ENCODE measurements around the gene SH3BP2.

The SH3BP2 gene

DNA sequence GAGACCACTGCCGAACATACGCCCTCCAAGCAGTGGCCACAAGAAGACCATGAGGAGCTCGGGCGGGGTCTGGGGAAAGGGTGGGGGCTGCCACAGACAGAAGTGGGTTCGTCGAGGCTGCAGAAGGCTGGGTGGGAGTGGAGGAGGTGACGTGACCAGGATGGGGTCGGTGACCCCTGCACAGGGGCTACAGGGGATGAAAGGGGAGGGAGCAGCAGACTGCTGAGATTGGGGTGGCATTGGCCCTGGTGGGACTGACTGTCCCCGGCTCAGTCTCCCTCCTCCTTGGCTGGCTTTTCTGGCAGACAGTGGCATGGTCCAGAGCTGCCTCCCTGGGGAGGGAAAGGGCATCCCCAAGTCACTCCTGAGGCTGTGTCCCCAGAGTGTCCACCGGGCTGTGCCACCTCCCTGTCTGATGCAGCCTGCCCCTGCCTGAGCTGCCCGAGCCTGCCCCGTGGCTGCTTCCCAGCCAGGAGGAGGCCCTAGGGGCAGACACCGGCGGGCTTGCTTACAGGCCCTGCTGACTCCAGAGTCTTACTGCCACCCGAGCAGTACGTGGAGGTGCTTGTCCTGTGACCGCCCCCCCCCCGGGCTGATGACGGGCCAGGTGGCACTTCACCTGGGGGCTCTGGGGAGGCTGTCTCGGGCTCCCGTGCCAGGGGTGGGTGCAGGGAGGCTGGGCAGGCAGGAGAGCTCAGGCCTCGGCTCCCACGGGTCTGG lies 7.2 kb downstream of the SH3BP2 start:
- no peak for TF ChIP-seq FOXP2 (optimal IDR thresholded peaks at IDR 0.05; ENCODE audit: borderline replicate concordance, extremely low read depth, extremely low read length, insufficient read depth)
- TF ChIP-seq POLR2AphosphoS5 (IDR thresholded peaks at IDR 0.05; ENCODE audit: low read depth, low read length), result no peak
- no peak for TF ChIP-seq TAF1 (IDR thresholded peaks at IDR 0.05; ENCODE audit: borderline replicate concordance, insufficient read depth, low read length)
- no peak for TF ChIP-seq SIN3A (IDR thresholded peaks at IDR 0.05; ENCODE audit: borderline replicate concordance, insufficient read depth, low read length)
- TF ChIP-seq, protein P1, sequence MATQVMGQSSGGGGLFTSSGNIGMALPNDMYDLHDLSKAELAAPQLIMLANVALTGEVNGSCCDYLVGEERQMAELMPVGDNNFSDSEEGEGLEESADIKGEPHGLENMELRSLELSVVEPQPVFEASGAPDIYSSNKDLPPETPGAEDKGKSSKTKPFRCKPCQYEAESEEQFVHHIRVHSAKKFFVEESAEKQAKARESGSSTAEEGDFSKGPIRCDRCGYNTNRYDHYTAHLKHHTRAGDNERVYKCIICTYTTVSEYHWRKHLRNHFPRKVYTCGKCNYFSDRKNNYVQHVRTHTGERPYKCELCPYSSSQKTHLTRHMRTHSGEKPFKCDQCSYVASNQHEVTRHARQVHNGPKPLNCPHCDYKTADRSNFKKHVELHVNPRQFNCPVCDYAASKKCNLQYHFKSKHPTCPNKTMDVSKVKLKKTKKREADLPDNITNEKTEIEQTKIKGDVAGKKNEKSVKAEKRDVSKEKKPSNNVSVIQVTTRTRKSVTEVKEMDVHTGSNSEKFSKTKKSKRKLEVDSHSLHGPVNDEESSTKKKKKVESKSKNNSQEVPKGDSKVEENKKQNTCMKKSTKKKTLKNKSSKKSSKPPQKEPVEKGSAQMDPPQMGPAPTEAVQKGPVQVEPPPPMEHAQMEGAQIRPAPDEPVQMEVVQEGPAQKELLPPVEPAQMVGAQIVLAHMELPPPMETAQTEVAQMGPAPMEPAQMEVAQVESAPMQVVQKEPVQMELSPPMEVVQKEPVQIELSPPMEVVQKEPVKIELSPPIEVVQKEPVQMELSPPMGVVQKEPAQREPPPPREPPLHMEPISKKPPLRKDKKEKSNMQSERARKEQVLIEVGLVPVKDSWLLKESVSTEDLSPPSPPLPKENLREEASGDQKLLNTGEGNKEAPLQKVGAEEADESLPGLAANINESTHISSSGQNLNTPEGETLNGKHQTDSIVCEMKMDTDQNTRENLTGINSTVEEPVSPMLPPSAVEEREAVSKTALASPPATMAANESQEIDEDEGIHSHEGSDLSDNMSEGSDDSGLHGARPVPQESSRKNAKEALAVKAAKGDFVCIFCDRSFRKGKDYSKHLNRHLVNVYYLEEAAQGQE (IDR thresholded peaks at IDR 0.05; ENCODE audit: insufficient read depth in 1 of 2, low read depth in 2 of 2, low read length in 2 of 2), result no peak

DNA sequence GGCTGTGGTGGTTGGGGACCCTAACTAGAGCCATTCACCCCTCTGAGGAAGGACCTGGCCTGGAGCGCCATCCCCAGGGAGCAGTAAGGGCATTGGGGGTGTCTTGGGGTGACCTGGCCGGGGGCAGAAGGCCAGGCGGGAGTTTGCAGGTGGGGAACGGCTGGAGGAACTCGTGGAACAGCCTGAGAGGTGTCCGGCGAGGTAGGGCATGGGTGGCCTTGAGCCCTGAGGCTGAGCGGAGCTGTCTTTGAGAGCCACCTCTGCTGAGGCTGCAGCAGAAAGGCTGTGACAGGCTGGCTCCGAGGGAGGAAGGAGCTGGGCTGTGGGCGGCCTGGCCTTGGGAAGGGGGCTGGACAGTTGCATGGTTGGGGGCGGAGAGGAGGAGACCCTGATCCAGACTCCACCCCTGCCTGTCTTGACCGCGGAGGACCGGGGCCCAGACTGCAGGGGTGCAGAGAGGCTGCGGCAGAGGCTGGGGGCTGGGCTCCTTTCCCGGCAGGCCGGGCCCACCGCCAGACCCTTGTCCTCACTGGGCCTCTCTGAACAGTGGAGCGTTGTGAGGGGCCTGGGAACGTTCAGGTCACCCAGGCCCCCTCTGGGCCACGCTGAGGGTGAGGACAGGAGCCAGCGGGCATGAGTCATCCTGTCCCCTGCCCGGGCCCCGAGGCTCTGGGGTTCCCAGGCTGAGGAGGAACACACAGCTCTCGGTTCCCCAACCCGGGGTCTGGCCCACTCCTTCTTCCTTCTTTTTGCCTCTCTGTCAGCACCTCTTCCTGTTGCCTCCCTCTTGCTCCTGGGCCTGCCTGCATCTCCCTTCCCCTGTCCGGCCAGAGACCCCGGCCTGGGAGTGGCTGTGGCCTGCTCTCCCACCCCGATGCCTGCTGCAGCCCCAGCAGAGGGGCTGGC lies 8.1 kb downstream of the SH3BP2 start:
- TF ChIP-seq SIN3A (IDR thresholded peaks at IDR 0.05; ENCODE audit: borderline replicate concordance, insufficient read depth, low read length), result no peak
- no peak for TF ChIP-seq POLR2AphosphoS5 (IDR thresholded peaks at IDR 0.05; ENCODE audit: low read depth, low read length)
- TF ChIP-seq, protein P1 (IDR thresholded peaks at IDR 0.05; ENCODE audit: insufficient read depth in 1 of 2, low read depth in 2 of 2, low read length in 2 of 2), result no peak
- no peak for TF ChIP-seq FOXP2 (optimal IDR thresholded peaks at IDR 0.05; ENCODE audit: borderline replicate concordance, extremely low read depth, extremely low read length, insufficient read depth)
- TF ChIP-seq TAF1 (IDR thresholded peaks at IDR 0.05; ENCODE audit: borderline replicate concordance, insufficient read depth, low read length), result no peak

DNA sequence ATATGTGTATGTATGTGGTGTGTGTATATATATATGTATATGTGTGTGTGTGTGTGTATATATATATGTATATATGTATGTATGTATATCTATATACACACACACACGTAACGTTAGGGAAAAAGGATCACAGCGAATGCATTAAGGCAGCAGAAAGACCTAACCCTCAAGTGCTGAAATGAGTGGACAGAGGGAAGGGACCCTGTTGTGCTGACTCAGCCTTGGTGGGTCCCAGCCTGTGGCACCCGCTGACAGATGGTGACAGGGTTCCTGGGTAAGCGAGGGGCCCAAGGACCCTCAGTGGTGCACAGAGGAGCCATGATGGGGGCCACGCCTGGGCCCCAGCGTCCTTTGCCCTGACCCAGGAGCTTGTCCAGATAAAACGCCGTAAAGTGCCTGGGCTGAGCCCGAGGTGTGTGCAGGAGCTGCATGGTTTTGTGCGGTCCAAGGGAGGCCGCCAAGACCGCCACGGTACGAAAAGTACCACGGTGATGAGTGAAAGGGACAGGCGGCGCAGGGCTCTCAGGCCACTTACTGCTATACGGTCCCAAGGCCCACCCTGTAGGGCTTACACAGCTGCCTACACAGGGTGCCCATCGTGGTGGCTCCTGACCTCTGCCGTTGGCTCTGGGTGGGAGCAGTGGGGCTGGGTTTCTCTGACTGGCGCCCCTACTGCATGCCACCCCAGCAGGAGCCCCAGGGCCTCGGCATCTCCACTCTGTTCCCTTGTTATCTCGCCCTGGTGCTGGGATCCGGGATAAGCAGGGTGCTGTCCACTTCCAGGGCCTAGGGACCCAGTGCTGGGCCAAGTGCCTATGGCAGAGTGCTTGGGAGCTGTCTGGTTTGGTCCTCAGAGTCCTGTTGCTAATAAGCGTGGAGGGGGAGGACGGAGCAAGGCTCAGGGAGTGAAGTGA lies 10.0 kb downstream of the SH3BP2 start:
- TF ChIP-seq, protein P1 (IDR thresholded peaks at IDR 0.05; ENCODE audit: insufficient read depth in 1 of 2, low read depth in 2 of 2, low read length in 2 of 2), result no peak
- no peak for TF ChIP-seq FOXP2 (optimal IDR thresholded peaks at IDR 0.05; ENCODE audit: borderline replicate concordance, extremely low read depth, extremely low read length, insufficient read depth)
- TF ChIP-seq POLR2AphosphoS5 (IDR thresholded peaks at IDR 0.05; ENCODE audit: low read depth, low read length), result no peak
- TF ChIP-seq TAF1 (IDR thresholded peaks at IDR 0.05; ENCODE audit: borderline replicate concordance, insufficient read depth, low read length), result no peak
- TF ChIP-seq SIN3A (IDR thresholded peaks at IDR 0.05; ENCODE audit: borderline replicate concordance, insufficient read depth, low read length), result no peak

DNA sequence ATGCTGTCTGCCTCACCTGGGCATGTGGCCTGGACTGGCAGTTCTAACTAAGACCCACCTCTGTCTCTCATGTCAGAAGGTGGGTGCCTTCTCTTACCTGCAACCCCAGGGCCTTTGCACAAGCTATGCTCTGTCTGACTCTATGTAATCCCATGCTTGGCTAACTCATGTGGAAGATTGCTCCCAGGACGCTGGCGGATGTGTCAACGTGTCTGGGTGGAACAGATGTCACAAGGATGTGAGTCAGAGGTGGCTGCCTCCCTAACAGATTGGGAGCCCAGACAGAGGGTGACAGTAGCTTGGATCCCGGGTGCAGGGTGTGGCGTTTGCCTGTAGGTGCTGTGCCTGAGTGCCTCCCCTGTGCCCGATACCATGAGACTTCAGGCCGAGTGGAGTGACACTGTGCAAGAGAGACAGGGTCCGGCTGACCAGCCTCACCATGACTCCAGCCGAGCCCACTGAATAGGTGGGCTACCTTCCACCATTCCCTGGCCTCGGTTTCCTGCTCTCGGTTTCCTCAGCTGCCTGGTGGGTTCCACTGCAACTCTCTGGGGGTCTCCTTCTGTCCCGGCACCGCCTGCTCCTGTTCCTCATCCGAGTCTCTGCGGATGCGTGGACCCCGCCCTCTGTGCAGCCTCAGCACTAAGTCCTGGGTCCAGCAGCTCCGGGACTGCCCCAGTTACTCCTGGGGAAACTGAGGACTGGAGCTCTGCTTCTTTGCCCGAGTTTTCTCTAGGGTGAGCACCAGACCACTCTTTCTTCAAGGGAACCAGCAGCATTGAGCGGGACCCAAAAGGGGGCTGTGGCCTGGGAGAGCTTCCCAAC lies 11.0 kb downstream of the SH3BP2 start:
- no peak for TF ChIP-seq SIN3A (IDR thresholded peaks at IDR 0.05; ENCODE audit: borderline replicate concordance, insufficient read depth, low read length)
- TF ChIP-seq FOXP2 (optimal IDR thresholded peaks at IDR 0.05; ENCODE audit: borderline replicate concordance, extremely low read depth, extremely low read length, insufficient read depth), result no peak
- TF ChIP-seq, protein P1 (IDR thresholded peaks at IDR 0.05; ENCODE audit: insufficient read depth in 1 of 2, low read depth in 2 of 2, low read length in 2 of 2), result no peak
- no peak for TF ChIP-seq POLR2AphosphoS5 (IDR thresholded peaks at IDR 0.05; ENCODE audit: low read depth, low read length)
- TF ChIP-seq TAF1 (IDR thresholded peaks at IDR 0.05; ENCODE audit: borderline replicate concordance, insufficient read depth, low read length), result no peak

Measured in PFSK-1 (cell line).